Lower leg skin (tissue), 4 donors: ENCODE data around the gene DPM2. TPM values are rescaled to one million over a fixed set of nuclear protein-coding genes. Genes with fewer than 3 reads are reported as not detected.

ENCODE experiments used
- DNase-seq, 2 donors: peaks; one replicate each; pipeline ENCODE4 v3.0.0-alpha.2; 2019; ENCODE audit warnings: low spot score in 2 of 2
- H3K4me3 ChIP-seq: fragments of 200-600 bp; sonication (generic); 2 replicates; pipeline ENCODE4 v1.5.1; 2017; ENCODE audit warnings: mild to moderate bottlenecking, low read depth; ENCODE audit not compliant: poor library complexity, severe bottlenecking
- CTCF ChIP-seq, 3 donors: fragments of 450-650 bp; IDR thresholded peaks; one replicate each; pipeline ENCODE4 v1.5.1; 2016; ENCODE audit warnings: antibody characterized with exemption in 3 of 3, mild to moderate bottlenecking in 3 of 3, moderate library complexity in 2 of 3
- POLR2A ChIP-seq, 2 donors: fragments of 450-650 bp; IDR thresholded peaks; one replicate each; pipeline ENCODE4 v1.6.1; 2016 to 2017; ENCODE audit warnings: antibody characterized with exemption in 2 of 2, mild to moderate bottlenecking in 1 of 2, moderate library complexity in 1 of 2
- WGBS, 2 donors: methylation state at CpG; one replicate each; pipeline ENCODE4 v1.1.5; 2018; 5-methylcytosine and 5-hydroxymethylcytosine counted together
- intact Hi-C: fragments of 100-400 bp; cut with DNase I; formaldehyde crosslinking; loops from one replicate; pipeline ENCODE4 v1.15.0; 2023; ENCODE audit warnings: low total_unique reads
- total RNA-seq, 4 donors: library from RNA; depleted of rRNA; stranded (reverse); fragments of >200 nt; gene quantifications; one replicate each; pipeline ENCODE4 v1.1.0, GENCODE V29; 2016

The DPM2 gene
- total RNA-seq, 4 donors from 2014 or later: 11.9 to 21.1 (median 15.8) TPM

- no peak overlapping the region for H3K4me3 ChIP-seq
- 33 to 37% methylated on average over 12 of the region's 12 CpGs for WGBS, 2 donors
- peak in 1 of 3 donors; percentile 13 for TF ChIP-seq CTCF (IDR thresholded peaks at IDR 0.05)
- no peak for TF ChIP-seq POLR2A (IDR thresholded peaks at IDR 0.05)
- intact Hi-C loops: no loop called here
- peak; percentile 92 to 94 for DNase-seq
Measured at GRCh38 chr9:127955294-127956015, 17.8 kb upstream of the DPM2 start.

- 36 to 37% methylated on average over 13 of the region's 13 CpGs for WGBS, 2 donors
- intact Hi-C loops: no loop called here
- no peak for TF ChIP-seq CTCF (IDR thresholded peaks at IDR 0.05)
- TF ChIP-seq POLR2A (IDR thresholded peaks at IDR 0.05): no peak
- peak in 1 of 2 donors; percentile 87 for DNase-seq
- no peak overlapping the region for H3K4me3 ChIP-seq
Measured at GRCh38 chr9:127954831-127955293, 17.2 kb upstream of the DPM2 start.

- DNase-seq: no peak
- no peak overlapping the region for H3K4me3 ChIP-seq
- TF ChIP-seq CTCF (IDR thresholded peaks at IDR 0.05): no peak
- no peak for TF ChIP-seq POLR2A (IDR thresholded peaks at IDR 0.05)
- 80 to 86% methylated on average over 17 of the region's 17 CpGs for WGBS, 2 donors
- intact Hi-C loops: no loop called here
Measured at GRCh38 chr9:127953768-127954505, 16.3 kb upstream of the DPM2 start.

GRCh38 chr9:127953154-127953553 is 15.5 kb upstream of the DPM2 start:
- 86 to 94% methylated on average over 1 of the region's 1 CpG for WGBS, 2 donors

More at GRCh38 chr9:127953154-127953553, 15.5 kb upstream of the DPM2 start:
- TF ChIP-seq POLR2A (IDR thresholded peaks at IDR 0.05): no peak
- no peak for TF ChIP-seq CTCF (IDR thresholded peaks at IDR 0.05)
- no peak overlapping the region for H3K4me3 ChIP-seq
- no peak for DNase-seq
- intact Hi-C loops: no loop called here
